GM18526 (cell line): Measurements from ENCODE around the gene CTXN2.

Experiments
- POLR2A ChIP-seq: IDR thresholded peaks from 3 replicates; pipeline ENCODE4 v1.6.1; 2011; ENCODE audit not compliant: insufficient read length; ENCODE audit errors: extremely low read depth

Gene CTXN2

GRCh38 chr15:48186271-48186670 lies 5.2 kb upstream of the CTXN2 start:
- no peak for TF ChIP-seq POLR2A

- TF ChIP-seq POLR2A: no peak
These were observed 412 bp upstream of the CTXN2 start for GRCh38 chr15:48190932-48191573.

- no peak for TF ChIP-seq POLR2A
These were observed 10.6 kb downstream of the CTXN2 start for GRCh38 chr15:48202068-48202467.

GRCh38 chr15:48205981-48206380 lies 14.5 kb downstream of the CTXN2 start, which contains the start of gene SLC12A1:
Gene SLC12A1, plus strand, starts transcription at chr15:48206302. Its CDS starts 1,418 bp downstream, at chr15:48207720.
- no peak for TF ChIP-seq POLR2A

- TF ChIP-seq POLR2A: no peak
These were observed 29.8 kb downstream of the CTXN2 start for GRCh38 chr15:48221261-48221660.

DNA sequence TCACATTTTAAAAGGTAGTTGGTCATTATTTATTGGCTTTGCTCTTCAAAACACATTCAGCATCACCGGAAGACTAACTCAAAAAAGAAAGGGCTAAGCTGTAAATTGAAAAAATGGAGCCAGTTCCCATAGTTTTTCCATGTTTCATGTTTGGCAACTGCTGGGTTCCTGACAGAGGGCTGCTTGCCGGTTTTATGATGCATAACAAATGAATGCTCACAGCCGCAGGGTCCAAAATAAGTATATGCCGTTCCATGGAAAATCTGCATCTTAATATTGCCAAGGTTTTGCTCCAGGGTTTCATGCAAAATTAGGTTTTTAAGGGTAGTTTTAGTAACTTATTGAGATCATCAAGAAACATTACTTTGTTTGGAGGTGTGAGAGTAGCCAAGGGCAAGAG lies 30.4 kb downstream of the CTXN2 start:
- TF ChIP-seq POLR2A: no peak

DNA sequence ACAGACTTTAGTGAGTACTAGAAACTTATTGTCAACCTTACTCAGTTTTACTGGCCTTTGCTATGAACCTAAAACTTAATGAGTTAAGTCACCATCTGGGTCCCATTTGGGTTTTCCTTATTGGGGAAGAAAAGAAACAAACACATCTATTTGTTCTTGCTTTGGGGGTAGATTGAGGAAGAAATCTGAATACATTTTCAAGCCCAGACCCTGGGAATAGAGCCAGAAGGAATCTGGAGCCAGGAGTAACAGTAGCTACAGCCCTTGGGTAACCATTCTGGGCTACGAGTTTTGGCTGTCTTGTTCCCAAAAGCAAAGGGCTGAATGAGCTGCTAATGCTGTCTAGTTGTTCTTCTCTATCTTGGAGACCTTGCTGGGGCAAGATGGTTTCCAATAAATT lies 31.2 kb downstream of the CTXN2 start:
- no peak for TF ChIP-seq POLR2A

- no peak for TF ChIP-seq POLR2A
These were observed 34.3 kb downstream of the CTXN2 start for GRCh38 chr15:48225771-48226170.

- no peak for TF ChIP-seq POLR2A
These were observed 39.0 kb downstream of the CTXN2 start for GRCh38 chr15:48230498-48230897.

- TF ChIP-seq POLR2A: no peak
These were observed 41.8 kb downstream of the CTXN2 start for GRCh38 chr15:48233246-48233645.

DNA sequence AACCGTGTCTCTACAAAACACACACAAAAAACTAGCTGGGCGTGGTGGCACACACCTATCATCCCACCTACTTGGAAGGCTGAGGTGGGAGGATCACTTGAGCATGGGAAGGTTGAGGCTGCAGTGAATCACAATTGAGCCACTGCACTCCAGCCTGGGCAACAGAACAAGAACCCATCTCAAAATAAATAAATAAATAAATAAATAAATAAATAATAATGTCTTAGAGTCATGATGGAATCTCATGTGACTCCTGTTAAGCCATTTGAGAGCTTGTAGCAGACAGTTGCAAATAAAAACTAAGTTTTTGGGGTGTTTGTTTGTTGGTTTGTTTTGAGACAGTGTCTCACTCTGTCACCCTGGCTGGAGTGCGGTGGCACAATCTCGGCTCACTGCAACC lies 47.9 kb downstream of the CTXN2 start:
- TF ChIP-seq POLR2A: no peak

- no peak for TF ChIP-seq POLR2A
These were observed 50.5 kb downstream of the CTXN2 start for GRCh38 chr15:48242015-48242414.

DNA sequence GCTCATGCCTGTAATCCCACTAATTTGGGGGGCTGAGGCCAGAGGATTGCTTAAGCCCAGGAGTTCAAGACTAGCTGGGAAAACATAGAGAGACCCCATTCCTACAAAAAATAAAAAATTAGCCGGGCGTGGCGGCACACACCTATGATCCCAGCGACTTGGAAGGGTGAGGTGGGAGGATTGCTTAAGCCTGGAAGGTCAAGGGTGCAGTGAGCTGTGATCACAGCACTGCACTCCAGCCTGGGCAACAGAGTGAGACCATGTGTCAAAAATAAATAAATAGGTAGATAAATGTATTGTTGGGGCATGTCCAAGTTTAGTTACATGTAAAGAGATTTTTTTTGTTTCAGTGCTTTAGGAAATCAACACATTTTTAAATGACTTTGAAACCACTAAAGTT lies 51.1 kb downstream of the CTXN2 start:
- TF ChIP-seq POLR2A: no peak

- TF ChIP-seq POLR2A: no peak
These were observed 53.5 kb downstream of the CTXN2 start for GRCh38 chr15:48244921-48245320.

- no peak for TF ChIP-seq POLR2A
These were observed 56.9 kb downstream of the CTXN2 start for GRCh38 chr15:48248414-48248813.

DNA sequence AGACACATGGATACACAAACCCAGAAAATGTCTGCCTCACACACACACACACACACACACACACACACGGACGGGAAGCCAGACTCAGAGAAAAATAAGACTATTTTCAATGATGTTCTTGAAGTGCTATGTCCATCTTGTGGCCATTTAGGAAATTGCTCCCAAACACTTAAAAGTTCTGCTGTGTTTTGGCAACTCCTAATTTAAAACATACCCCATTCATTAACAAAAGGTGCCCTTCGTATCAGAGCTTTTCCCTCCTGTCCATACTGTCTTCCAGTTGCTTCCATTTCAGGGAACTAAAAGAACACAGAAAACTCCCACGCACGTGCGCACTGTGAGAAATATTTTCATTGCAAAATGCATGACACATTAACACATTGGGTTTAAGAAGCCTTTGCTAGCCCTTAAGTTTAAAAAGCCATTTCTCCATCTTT lies 59.2 kb downstream of the CTXN2 start:
- no peak for TF ChIP-seq POLR2A

DNA sequence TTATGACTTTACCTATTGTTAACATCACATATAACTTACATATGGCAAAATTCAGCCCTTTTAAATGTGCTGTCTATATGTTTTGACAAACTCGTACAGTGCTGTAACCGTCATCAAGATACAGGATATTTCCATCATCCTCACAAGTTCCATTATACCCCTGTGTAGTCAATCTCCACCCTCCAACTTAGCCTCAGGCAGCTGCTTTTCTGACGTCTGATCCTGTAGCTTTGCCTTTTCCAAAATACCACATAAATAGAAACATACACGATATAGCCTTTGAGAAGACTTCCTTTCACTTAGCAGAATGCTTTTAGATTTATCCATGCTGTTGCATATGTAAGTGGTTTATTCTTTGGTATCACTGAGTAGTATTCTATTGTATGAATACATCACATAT lies 61.7 kb downstream of the CTXN2 start:
- TF ChIP-seq POLR2A: no peak
